HepG2 (cell line): ENCODE data around the gene NDUFB3. TPM values are rescaled to one million over a fixed set of nuclear protein-coding genes. Genes with fewer than 3 reads are reported as not detected.
A peak's percentile ranks its signal among the peaks of the same experiment; 100 is the strongest.

ENCODE experiments used
- CEBPG ChIP-seq: IDR thresholded peaks from 2 replicates; pipeline ENCODE4 v1.6.1; 2016
- DNMT1 ChIP-seq: sonication (generic); formaldehyde crosslinking; IDR thresholded peaks from 2 replicates; pipeline ENCODE4 v1.5.1; 2020; ENCODE audit warnings: mild to moderate bottlenecking, missing genetic modification reagents
- FIP1L1 ChIP-seq: fragments of 200-400 bp; formaldehyde crosslinking; IDR thresholded peaks from 2 replicates; pipeline ENCODE4 v1.6.1; 2018; ENCODE audit warnings: low read depth, mild to moderate bottlenecking, low read length, moderate library complexity, borderline replicate concordance; ENCODE audit not compliant: insufficient read depth
- FOXJ3 ChIP-seq: sonication (generic); formaldehyde crosslinking; IDR thresholded peaks from 2 replicates; pipeline ENCODE4 v1.4.0; 2020; ENCODE audit warnings: missing genetic modification reagents, mild to moderate bottlenecking, borderline replicate concordance
- FOXP1 ChIP-seq, 2 experiments: fragments of 450-650 bp in 1 of 2; IDR thresholded peaks; 2 replicates each; pipeline ENCODE4 v1.6.1; 2017 to 2018; ENCODE audit warnings: antibody characterized with exemption in 1 of 2
- GATAD2A ChIP-seq: IDR thresholded peaks from 2 replicates; pipeline ENCODE4 v1.6.1; 2016
- KDM1A ChIP-seq: IDR thresholded peaks from 2 replicates; pipeline ENCODE4 v1.6.1; 2016; ENCODE audit warnings: missing compliant biosample characterization
- PCBP2 ChIP-seq: fragments of 200-400 bp; formaldehyde crosslinking; optimal IDR thresholded peaks from 2 replicates; pipeline ENCODE3; 2018; ENCODE audit warnings: low read length, low read depth; ENCODE audit not compliant: poor library complexity, severe bottlenecking
- PITX1 ChIP-seq: sonication (generic); formaldehyde crosslinking; IDR thresholded peaks from 2 replicates; pipeline ENCODE4 v1.5.1; 2020; ENCODE audit warnings: mild to moderate bottlenecking, missing genetic modification reagents
- RORA ChIP-seq: sonication (generic); formaldehyde crosslinking; IDR thresholded peaks from 2 replicates; pipeline ENCODE4 v1.5.0; 2020; ENCODE audit warnings: mild to moderate bottlenecking, missing genetic modification reagents, moderate library complexity
- SOX13 ChIP-seq, 3 experiments: fragments of 450-650 bp in 1 of 3; sonication (generic) in 1 of 3; formaldehyde crosslinking in 1 of 3; IDR thresholded peaks in 2 of 3; conservative IDR thresholded peaks in 1 of 3; 2 replicates each; pipeline versions ENCODE4 v1.5.0 to v1.6.1; 2016 to 2020; ENCODE audit warnings: antibody characterized with exemption in 1 of 3, mild to moderate bottlenecking in 1 of 3, missing compliant biosample characterization in 1 of 3, missing genetic modification reagents in 1 of 3, moderate library complexity in 1 of 3
- STAT5B ChIP-seq: sonication (generic); formaldehyde crosslinking; IDR thresholded peaks from 2 replicates; pipeline ENCODE4 v1.4.0; 2020; ENCODE audit warnings: missing genetic modification reagents
- XBP1 ChIP-seq: sonication (generic); formaldehyde crosslinking; IDR thresholded peaks from 2 replicates; pipeline ENCODE4 v1.5.0; 2020; ENCODE audit warnings: missing genetic modification reagents
- ZFP82 ChIP-seq: sonication (generic); formaldehyde crosslinking; IDR thresholded peaks from 2 replicates; pipeline ENCODE4 v1.5.1; 2020; ENCODE audit warnings: mild to moderate bottlenecking, missing genetic modification reagents, borderline replicate concordance
- ZKSCAN8 ChIP-seq: IDR thresholded peaks from 2 replicates; pipeline ENCODE4 v1.6.1; 2016; ENCODE audit warnings: borderline replicate concordance, missing genetic modification reagents, missing compliant biosample characterization
- ZNF205 ChIP-seq: IDR thresholded peaks from 2 replicates; pipeline ENCODE4 v1.6.1; 2018; ENCODE audit warnings: missing biosample characterization, missing genetic modification reagents
- ZNF460 ChIP-seq: sonication (generic); formaldehyde crosslinking; IDR thresholded peaks from 2 replicates; pipeline ENCODE4 v1.5.1; 2020; ENCODE audit warnings: missing genetic modification reagents, mild to moderate bottlenecking, borderline replicate concordance
- ZNF891 ChIP-seq: sonication (generic); formaldehyde crosslinking; IDR thresholded peaks from 2 replicates; pipeline ENCODE4 v1.5.0; 2020; ENCODE audit warnings: mild to moderate bottlenecking, missing genetic modification reagents
- polyA plus RNA-seq, 8 experiments: library from polyadenylated mRNA; depleted of rRNA in 3 of 8; stranded (reverse) in 7 of 8; unstranded in 1 of 8; fragments of >200 nt; fragmentation: Illumina TruSeq in 4 of 8; extraction: Trizol in 4 of 8; gene quantifications; 2 replicates each; pipeline versions ENCODE4 v1.2.1 to v1.2.3, GENCODE V29; 2011 to 2016; ENCODE audit warnings: low read depth in 4 of 8, missing spikeins in 1 of 8, mixed read lengths in 1 of 8; ENCODE audit not compliant: insufficient read depth in 1 of 8
- total RNA-seq, 5 experiments: library from RNA; depleted of rRNA; stranded (reverse); fragments of >200 nt; fragmentation: Illumina TruSeq; extraction: Trizol; gene quantifications; 2 replicates each; pipeline ENCODE4 v1.2.3, GENCODE V29; 2016; ENCODE audit warnings: low read depth in 1 of 5
- TF ChIP-seq, protein P1 (sequence below): sonication (generic); formaldehyde crosslinking; IDR thresholded peaks from 2 replicates; pipeline ENCODE4 v1.4.0; 2020; ENCODE audit warnings: missing genetic modification reagents
- TF ChIP-seq, protein P2 (sequence below): sonication (generic); formaldehyde crosslinking; IDR thresholded peaks from 2 replicates; pipeline ENCODE4 v1.4.0; 2020; ENCODE audit warnings: missing genetic modification reagents, borderline replicate concordance
- TF ChIP-seq, protein P3 (sequence below): sonication (generic); formaldehyde crosslinking; IDR thresholded peaks from 2 replicates; pipeline ENCODE4 v1.4.0; 2020; ENCODE audit warnings: missing genetic modification reagents
- TF ChIP-seq, protein P4 (sequence below): sonication (generic); formaldehyde crosslinking; IDR thresholded peaks from 2 replicates; pipeline ENCODE4 v1.4.0; 2020; ENCODE audit warnings: missing genetic modification reagents, borderline replicate concordance

NDUFB3 gene
- total and polyA plus RNA-seq, 2 of the 13 experiments (the other 11 are each of a cell fraction or from before 2014, with no cell fraction given) = 50.7 to 159 TPM

DNA sequence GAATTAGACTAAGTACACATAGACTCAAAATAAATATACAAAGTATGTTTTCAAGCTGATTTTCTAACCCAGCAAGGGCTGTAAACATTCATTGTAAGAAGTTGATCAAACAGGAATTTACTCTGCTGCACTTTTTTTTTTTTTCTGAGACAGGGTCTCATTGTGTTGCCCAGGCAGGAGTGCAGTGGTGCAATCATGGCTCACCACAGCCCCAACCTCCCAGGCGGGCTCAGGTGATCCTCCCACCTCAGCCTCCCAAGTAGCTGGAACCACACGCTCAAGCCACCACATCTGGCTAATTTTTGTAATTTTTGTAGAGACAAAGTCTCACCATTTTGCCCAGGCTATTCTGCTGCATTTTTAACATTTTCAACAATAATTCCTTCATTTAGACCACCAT lies 35.8 kb downstream of the NDUFB3 start (continued):
- TF ChIP-seq, protein P1, sequence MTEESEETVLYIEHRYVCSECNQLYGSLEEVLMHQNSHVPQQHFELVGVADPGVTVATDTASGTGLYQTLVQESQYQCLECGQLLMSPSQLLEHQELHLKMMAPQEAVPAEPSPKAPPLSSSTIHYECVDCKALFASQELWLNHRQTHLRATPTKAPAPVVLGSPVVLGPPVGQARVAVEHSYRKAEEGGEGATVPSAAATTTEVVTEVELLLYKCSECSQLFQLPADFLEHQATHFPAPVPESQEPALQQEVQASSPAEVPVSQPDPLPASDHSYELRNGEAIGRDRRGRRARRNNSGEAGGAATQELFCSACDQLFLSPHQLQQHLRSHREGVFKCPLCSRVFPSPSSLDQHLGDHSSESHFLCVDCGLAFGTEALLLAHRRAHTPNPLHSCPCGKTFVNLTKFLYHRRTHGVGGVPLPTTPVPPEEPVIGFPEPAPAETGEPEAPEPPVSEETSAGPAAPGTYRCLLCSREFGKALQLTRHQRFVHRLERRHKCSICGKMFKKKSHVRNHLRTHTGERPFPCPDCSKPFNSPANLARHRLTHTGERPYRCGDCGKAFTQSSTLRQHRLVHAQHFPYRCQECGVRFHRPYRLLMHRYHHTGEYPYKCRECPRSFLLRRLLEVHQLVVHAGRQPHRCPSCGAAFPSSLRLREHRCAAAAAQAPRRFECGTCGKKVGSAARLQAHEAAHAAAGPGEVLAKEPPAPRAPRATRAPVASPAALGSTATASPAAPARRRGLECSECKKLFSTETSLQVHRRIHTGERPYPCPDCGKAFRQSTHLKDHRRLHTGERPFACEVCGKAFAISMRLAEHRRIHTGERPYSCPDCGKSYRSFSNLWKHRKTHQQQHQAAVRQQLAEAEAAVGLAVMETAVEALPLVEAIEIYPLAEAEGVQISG (CRISPR knock-in tag) = no peak
- no peak for TF ChIP-seq FIP1L1
- TF ChIP-seq ZKSCAN8 (CRISPR knock-in tag) = no peak
- no peak for TF ChIP-seq XBP1 (CRISPR knock-in tag)
- TF ChIP-seq RORA = no peak
- no peak for TF ChIP-seq SOX13 (IDR thresholded peaks at IDR 0.05)
- TF ChIP-seq SOX13 (CRISPR knock-in tag; conservative IDR thresholded peaks at IDR 0.05 in 1 of 2, IDR thresholded peaks at IDR 0.05 in 1 of 2) = peak in 1 of 2 experiments; percentile 43; a peak in 1 of 4 replicates
- no peak for TF ChIP-seq STAT5B
- no peak for TF ChIP-seq DNMT1 (CRISPR knock-in tag)
- TF ChIP-seq, protein P2, sequence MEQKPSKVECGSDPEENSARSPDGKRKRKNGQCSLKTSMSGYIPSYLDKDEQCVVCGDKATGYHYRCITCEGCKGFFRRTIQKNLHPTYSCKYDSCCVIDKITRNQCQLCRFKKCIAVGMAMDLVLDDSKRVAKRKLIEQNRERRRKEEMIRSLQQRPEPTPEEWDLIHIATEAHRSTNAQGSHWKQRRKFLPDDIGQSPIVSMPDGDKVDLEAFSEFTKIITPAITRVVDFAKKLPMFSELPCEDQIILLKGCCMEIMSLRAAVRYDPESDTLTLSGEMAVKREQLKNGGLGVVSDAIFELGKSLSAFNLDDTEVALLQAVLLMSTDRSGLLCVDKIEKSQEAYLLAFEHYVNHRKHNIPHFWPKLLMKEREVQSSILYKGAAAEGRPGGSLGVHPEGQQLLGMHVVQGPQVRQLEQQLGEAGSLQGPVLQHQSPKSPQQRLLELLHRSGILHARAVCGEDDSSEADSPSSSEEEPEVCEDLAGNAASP (CRISPR knock-in tag) = no peak
- 0 out of 2 replicates have a peak, but pooled peaks have one; percentile 37 for TF ChIP-seq GATAD2A
- peak; percentile 26; the same call in 1 of the 2 replicates for TF ChIP-seq FOXP1 (IDR thresholded peaks at IDR 0.05)
- peak; percentile 43; the same call in 1 of the 2 replicates for TF ChIP-seq FOXP1 (CRISPR knock-in tag; IDR thresholded peaks at IDR 0.05)
- TF ChIP-seq PITX1 (CRISPR knock-in tag) = no peak
- no peak for TF ChIP-seq ZNF205 (CRISPR knock-in tag)
- no peak for TF ChIP-seq ZFP82 (CRISPR knock-in tag)
- no peak for TF ChIP-seq ZNF891 (CRISPR knock-in tag)
- TF ChIP-seq KDM1A (CRISPR knock-in tag) = 0 out of 2 replicates have a peak, but pooled peaks have one; percentile 46
- TF ChIP-seq ZNF460 (CRISPR knock-in tag) = peak; percentile 24; the same call in 1 of the 2 replicates
- TF ChIP-seq, protein P3, sequence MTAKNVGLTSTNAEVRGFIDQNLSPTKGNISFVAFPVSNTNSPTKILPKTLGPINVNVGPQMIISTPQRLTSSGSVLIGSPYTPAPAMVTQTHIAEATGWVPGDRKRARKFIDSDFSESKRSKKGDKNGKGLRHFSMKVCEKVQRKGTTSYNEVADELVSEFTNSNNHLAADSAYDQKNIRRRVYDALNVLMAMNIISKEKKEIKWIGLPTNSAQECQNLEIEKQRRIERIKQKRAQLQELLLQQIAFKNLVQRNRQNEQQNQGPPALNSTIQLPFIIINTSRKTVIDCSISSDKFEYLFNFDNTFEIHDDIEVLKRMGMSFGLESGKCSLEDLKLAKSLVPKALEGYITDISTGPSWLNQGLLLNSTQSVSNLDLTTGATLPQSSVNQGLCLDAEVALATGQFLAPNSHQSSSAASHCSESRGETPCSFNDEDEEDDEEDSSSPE (CRISPR knock-in tag) = no peak
- TF ChIP-seq PCBP2 = no peak
- TF ChIP-seq CEBPG (CRISPR knock-in tag) = peak; percentile 68
- peak; percentile 6; the same call in 1 of the 2 replicates for TF ChIP-seq FOXJ3 (CRISPR knock-in tag)
- TF ChIP-seq, protein P4, sequence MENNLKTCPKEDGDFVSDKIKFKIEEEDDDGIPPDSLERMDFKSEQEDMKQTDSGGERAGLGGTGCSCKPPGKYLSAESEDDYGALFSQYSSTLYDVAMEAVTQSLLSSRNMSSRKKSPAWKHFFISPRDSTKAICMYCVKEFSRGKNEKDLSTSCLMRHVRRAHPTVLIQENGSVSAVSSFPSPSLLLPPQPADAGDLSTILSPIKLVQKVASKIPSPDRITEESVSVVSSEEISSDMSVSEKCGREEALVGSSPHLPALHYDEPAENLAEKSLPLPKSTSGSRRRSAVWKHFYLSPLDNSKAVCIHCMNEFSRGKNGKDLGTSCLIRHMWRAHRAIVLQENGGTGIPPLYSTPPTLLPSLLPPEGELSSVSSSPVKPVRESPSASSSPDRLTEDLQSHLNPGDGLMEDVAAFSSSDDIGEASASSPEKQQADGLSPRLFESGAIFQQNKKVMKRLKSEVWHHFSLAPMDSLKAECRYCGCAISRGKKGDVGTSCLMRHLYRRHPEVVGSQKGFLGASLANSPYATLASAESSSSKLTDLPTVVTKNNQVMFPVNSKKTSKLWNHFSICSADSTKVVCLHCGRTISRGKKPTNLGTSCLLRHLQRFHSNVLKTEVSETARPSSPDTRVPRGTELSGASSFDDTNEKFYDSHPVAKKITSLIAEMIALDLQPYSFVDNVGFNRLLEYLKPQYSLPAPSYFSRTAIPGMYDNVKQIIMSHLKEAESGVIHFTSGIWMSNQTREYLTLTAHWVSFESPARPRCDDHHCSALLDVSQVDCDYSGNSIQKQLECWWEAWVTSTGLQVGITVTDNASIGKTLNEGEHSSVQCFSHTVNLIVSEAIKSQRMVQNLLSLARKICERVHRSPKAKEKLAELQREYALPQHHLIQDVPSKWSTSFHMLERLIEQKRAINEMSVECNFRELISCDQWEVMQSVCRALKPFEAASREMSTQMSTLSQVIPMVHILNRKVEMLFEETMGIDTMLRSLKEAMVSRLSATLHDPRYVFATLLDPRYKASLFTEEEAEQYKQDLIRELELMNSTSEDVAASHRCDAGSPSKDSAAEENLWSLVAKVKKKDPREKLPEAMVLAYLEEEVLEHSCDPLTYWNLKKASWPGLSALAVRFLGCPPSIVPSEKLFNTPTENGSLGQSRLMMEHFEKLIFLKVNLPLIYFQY (CRISPR knock-in tag) = no peak
